PC-3 (cell line): ENCODE measurements around the gene CHAT.

Source experiments
- CTCF ChIP-seq: fragments of 300-600 bp; sonication (generic); conservative IDR thresholded peaks from 2 replicates; pipeline ENCODE4 v1.5.1; 2017; ENCODE audit warnings: antibody characterized with exemption, low read depth, mild to moderate bottlenecking, low read length
- EZH2 ChIP-seq: fragments of 300-600 bp; sonication (generic); IDR thresholded peaks from one replicate; pipeline ENCODE4 v1.6.1; 2017; ENCODE audit warnings: antibody characterized with exemption, mild to moderate bottlenecking, low read length; ENCODE audit not compliant: unreplicated experiment

DNA sequence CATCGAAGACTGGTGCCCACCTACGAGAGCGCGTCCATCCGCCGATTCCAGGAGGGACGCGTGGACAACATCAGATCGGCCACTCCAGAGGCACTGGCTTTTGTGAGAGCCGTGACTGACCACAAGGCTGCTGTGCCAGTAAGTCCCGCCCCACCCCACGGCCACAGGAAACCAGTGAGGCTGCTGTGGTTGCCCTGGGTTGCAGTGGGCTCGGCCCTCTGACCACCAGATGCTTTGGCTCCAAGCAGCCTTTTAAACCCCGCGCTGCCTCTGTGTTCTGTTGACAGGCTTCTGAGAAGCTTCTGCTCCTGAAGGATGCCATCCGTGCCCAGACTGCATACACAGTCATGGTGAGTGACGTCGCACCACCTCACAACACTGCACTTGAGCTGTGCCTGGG is 41.3 kb downstream of the CHAT start:
- TF ChIP-seq EZH2 (no peak), CTCF (no peak)
